HT1080 (cell line): ENCODE measurements around the gene CARHSP1. TPM values are rescaled to one million over a fixed set of nuclear protein-coding genes. Genes with fewer than 3 reads are reported as not detected.
"Not testable (repeated sequence)": the region's sequence is repeated elsewhere in the genome, so short reads cannot be mapped to it uniquely, and the experiment has no call there.

Source experiments
- DNase-seq: peaks from one replicate; pipeline ENCODE4 v3.0.0-alpha.2; 2015; ENCODE audit warnings: low read depth
- total RNA-seq: library from RNA; depleted of rRNA; stranded (reverse); fragments of >200 nt; shearing (Covaris generic); gene quantifications from 2 replicates; pipeline ENCODE4 v1.2.3, GENCODE V29; 2014

Gene CARHSP1
- total RNA-seq, 1 experiment from 2014 or later = 126 TPM

GRCh38 chr16:8855972-8856371 lies 12.8 kb downstream of the CARHSP1 start:
- no peak for DNase-seq

- DNase-seq = no peak
Measured at GRCh38 chr16:8855051-8855786, 13.6 kb downstream of the CARHSP1 start.

GRCh38 chr16:8854298-8854948 lies 14.4 kb downstream of the CARHSP1 start:
- no peak for DNase-seq

- DNase-seq = no peak
Measured at GRCh38 chr16:8853611-8854010, 15.2 kb downstream of the CARHSP1 start.

GRCh38 chr16:8853150-8853549 lies 15.7 kb downstream of the CARHSP1 start:
- DNase-seq = no peak

- peak; percentile 37 for DNase-seq
Measured at GRCh38 chr16:8852534-8852933, 16.3 kb downstream of the CARHSP1 start.

- DNase-seq = no peak
Measured at GRCh38 chr16:8851761-8852403, 16.9 kb downstream of the CARHSP1 start.

- DNase-seq = peak; percentile 96
Measured at GRCh38 chr16:8850279-8850885, 18.4 kb downstream of the CARHSP1 start.

GRCh38 chr16:8849411-8850011 lies 19.3 kb downstream of the CARHSP1 start:
- no peak for DNase-seq

- DNase-seq = peak; percentile 90
Measured at GRCh38 chr16:8848939-8849391, 19.8 kb downstream of the CARHSP1 start.

GRCh38 chr16:8848231-8848938 lies 20.4 kb downstream of the CARHSP1 start:
- no peak for DNase-seq

GRCh38 chr16:8847623-8848022 lies 21.2 kb downstream of the CARHSP1 start:
- DNase-seq = no peak

- no peak for DNase-seq
Measured at GRCh38 chr16:8847145-8847544, 21.7 kb downstream of the CARHSP1 start.

- DNase-seq = no peak
Measured at GRCh38 chr16:8846401-8846932, 22.3 kb downstream of the CARHSP1 start.

- no peak for DNase-seq
Measured at GRCh38 chr16:8845699-8846298, 23.0 kb downstream of the CARHSP1 start.

GRCh38 chr16:8843296-8843695 lies 25.5 kb downstream of the CARHSP1 start:
- DNase-seq = not testable (repeated sequence)

- not testable (repeated sequence) for DNase-seq
Measured at GRCh38 chr16:8842016-8842415, 26.8 kb downstream of the CARHSP1 start.

GRCh38 chr16:8837594-8837993 lies 31.2 kb downstream of the CARHSP1 start:
- DNase-seq = not testable (repeated sequence)

GRCh38 chr16:8836797-8837196 lies 32.0 kb downstream of the CARHSP1 start:
- DNase-seq = not testable (repeated sequence)

GRCh38 chr16:8832717-8833105 lies 36.1 kb downstream of the CARHSP1 start:
- no peak for DNase-seq
